ENCODE results near the gene IQCF6.
A peak's percentile ranks its signal among the peaks of the same experiment; 100 is the strongest.
"Not testable (repeated sequence)": the region's sequence is repeated elsewhere in the genome, so short reads cannot be mapped to it uniquely, and the experiment has no call there.

IQCF6 gene

DNA sequence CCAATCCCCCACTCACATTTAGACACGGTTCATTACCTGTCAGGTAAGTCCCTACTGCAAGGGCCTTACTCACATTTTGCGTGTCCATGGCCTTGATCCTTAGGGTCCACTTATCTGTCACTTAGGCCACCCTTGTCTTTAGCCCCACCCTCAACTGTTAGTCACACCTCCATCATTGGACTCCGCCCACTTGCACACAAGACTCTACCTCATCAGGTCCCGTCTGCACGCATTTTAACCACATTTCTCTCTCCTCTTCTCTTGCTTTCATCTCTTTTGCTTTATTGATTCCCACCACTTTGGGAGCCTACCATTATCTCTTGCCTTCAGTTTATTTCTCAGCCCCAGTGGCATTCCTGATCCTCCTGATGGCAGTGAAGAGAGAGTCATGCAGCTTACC, at the start of gene IQCF6:
TSS of gene IQCF6 (minus strand) at position 101 of the 400 bp plus-strand sequence. CDS start at position 88, 13 bp downstream.
- DNase-seq (ENCODE audit: low read depth): no peak

DNA sequence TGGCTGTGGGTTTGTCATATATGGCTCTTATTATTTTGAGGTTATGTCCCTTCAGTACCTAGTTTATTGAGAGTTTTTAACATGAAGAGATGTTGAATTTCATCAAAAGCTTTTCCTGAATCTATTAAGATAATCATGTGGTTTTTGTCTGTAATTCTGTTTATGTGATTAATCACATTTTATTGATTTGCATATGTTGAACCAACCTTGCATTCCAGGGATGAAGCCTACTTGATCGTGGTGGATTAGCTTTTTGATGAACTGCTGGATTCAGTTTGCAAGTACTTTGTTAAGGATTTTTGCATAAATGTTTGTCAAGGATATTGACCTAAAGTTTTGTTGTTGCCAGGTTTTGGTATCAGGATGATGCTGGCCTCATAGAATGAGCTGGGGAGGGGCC, 49.3 kb upstream of the IQCF6 start:
- DNase-seq (ENCODE audit: low read depth): no peak

DNA sequence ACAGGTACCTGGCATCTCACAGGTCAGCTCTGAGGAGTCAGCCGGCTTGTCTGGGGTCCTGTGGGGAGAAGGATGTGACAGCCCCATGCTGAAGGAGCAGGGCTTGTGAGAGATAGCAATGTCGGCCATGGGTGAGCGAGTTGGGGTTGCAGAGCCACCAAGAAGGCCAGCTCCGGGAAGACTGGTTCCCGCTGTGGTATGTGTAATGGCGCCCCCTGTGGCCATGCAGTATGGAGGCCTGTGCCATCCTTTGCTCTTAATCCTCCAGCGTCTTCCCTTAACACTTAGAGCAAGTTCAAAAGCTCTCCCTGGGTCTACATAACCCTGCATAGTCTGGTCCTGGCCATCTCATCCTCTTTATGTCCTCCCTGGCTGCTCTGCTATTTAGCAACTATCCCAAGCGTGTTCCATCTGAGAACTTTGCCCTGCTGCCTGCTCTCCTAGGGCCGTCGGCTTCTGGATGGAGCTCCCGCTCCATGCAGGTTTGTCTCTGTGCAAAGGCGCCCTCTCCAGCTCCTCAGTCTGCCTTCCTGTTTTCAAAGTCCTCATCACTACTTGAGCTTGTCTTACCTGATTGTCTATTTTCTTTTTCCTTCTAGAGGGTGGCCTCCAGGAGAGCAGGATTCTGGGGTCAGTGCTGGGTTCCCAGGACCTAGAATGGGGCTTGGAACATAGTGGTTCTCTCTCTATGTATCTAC, 40.8 kb upstream of the IQCF6 start:
- no peak for DNase-seq (ENCODE audit: low read depth)

DNA sequence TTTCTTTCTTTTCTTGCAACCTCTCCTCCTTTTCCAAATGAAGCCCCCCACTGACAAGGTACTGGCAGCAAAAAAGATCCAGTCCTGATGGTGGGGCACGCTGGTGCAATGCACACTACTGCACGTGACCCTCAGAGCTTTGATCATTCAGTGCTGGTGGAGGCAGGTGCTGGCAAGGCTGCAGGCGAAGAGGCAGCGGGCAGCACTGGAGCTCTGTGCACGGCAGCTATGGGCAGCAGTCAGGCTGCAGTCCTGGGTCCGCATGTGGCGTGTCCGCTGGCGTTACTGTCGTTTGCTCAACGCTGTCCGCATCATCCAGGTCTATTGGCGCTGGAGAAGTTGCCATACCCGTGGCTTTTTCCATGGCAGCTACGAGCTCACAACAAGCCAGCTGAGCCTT, 40.1 kb upstream of the IQCF6 start:
- DNase-seq (ENCODE audit: low read depth): no peak

DNA sequence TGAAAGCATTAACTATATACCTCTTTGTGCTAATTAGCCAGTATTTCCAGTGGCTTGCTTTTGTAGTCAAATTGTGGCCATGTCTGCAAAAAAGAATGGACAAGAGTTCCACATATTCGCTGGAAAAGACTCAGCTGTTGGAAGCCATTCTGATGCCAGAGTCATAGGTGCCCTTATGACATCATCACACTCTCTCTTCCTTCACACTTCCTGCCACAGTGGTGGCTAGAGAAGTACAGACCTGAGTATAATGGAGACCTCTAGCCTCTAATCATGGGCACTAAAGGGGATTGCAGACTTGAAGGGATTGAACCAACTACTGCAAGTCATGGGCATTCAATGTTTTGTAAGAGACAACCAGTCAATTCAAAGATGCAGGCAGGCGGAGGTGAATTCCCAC, 38.3 kb upstream of the IQCF6 start:
- DNase-seq (ENCODE audit: low read depth): no peak

DNA sequence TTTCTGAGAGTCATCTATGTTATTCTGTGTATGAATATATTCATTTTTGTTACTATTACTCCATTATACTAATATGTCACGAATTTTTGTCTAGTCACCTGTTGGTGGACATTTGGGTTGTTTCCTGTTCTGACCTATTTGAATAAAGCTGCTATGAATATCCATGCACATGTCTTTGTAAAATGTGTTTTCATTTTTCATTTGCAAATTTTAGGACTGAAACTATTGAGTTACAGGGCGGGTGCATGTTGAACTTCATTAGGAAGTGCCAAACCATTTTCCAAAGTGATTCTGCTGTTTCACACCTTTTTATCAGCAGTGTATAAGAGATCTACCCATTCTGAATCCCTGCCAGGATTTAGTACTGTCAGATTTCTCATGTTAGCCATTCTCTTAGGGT, 37.7 kb upstream of the IQCF6 start:
- no peak for DNase-seq (ENCODE audit: low read depth)

DNA sequence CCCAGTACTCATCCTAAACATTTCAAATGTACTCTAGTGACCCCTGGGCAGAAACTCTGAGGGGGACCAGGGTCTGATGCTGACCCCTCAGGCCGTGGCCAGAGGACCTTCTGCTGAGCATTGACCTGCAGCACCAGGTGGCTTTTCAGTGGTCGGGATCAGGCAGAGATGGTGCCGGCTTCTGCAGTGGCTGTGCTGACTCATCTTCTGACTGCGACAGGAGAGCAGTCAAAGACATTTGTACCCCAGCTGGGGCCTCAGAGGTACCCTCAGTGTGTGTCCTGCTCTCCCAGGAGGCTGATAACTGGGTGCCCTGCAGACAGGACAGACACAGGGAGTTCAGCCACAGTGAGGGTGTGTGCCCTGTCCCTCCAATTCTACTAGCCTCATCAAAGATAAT, 36.6 kb upstream of the IQCF6 start:
- no peak for DNase-seq (ENCODE audit: low read depth)

DNA sequence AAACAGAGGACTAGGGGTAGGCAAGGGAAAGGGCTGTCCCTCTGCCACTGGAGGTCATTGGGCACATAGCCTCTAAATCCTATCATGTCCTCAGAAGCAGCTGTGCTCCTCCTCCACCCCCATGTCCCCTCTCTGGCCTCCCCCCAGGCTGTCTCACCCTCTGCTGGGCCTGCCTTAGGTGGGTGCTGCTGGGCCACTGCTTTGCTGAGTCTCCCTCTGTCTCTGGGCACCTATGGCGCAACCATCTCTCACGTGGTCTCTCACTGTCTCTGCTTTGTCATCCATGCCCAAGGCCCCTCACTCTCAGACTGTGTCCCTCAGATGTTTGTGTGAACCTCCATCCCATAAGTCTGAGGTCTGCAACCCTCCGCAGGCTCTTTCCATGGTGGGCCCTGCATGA, 35.0 kb upstream of the IQCF6 start:
- no peak for DNase-seq (ENCODE audit: low read depth)

DNA sequence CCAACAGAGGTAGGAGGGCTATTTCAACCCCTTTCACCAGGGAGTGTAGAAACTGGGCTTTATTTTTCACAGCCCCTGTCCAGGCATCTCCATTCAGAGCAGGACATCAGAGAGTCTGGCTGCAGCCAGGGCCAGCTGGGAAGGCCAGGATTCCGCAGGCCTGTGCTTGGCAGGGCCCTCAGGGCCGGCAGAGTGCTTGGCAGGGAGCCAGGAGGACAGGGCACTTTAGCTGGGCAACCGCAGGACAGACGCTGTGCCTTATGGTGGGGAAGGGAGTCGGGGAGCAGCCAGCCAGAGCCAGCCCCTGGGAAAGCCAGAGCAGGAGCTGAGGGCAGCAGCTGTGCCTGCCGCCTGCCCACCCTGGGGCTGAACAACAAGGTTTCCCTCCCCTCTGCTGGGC, 34.5 kb upstream of the IQCF6 start:
- DNase-seq (ENCODE audit: low read depth): no peak

DNA sequence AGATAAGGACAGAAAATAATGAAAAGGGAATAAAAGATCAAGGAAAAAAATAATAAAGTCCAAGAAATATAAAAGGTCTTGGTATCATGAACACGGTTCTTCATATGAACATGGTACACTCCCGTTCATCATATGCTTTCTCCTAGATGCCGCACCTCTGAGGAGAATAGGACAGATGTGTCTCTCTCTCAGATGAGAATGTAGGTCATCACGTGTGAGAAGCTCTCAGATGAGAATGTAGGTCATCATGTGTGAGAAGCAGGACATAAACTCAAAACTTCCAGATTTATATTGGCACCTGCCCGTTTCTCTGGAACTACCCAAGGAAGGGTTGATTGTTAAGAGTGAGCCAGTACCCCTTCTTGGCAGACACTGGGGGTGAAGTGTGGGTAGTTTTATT, 29.9 kb upstream of the IQCF6 start:
- DNase-seq (ENCODE audit: low read depth): no peak

DNA sequence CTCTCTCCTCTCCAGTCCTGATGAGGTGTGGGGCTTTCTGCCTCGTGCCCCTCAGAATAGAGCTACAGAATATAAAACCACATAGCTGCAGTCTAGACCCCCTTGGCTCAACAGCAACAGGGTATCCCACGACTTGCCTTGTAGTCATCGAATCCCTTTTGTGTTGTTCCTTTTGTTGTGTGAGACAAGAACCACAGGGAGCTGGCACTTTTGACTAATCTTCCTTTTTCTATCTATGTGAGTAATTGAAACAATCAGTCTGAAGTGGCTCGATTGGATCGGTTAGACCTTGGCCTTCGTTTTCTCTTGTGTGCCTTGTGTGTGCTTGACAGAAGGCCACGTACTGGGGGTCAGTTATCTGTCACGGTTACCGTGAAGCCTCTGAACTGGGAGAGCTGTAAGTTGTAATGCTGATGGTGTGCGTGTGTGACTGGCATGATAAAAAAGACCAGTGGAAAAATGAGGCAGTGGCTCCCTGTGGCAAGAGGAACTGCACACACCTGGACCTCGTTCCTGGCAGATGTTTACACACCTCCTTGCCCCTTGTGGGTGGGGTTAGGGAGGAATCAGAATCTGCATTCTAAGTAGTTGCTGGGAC, 23.2 kb upstream of the IQCF6 start:
- DNase-seq (ENCODE audit: low read depth): no peak

DNA sequence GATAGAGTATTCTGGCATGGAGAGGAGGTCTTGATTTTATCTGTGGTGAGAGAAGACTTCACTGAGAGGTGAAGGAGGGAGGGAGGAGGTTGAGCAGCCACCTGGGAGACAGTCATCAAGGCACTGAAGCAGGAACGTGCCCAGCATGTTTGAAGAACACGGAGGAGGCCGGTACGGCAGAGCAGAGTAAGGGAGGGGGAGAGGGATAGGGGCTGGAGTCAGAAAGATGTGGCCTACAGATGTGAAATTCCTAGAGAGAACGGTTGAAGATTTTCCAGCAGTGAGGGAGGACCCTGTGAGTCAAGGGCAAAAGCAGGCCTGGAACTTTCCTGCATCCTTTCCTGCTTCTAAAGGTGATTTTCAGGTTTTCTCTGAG, 21.7 kb upstream of the IQCF6 start:
- no peak for DNase-seq (ENCODE audit: low read depth)

DNA sequence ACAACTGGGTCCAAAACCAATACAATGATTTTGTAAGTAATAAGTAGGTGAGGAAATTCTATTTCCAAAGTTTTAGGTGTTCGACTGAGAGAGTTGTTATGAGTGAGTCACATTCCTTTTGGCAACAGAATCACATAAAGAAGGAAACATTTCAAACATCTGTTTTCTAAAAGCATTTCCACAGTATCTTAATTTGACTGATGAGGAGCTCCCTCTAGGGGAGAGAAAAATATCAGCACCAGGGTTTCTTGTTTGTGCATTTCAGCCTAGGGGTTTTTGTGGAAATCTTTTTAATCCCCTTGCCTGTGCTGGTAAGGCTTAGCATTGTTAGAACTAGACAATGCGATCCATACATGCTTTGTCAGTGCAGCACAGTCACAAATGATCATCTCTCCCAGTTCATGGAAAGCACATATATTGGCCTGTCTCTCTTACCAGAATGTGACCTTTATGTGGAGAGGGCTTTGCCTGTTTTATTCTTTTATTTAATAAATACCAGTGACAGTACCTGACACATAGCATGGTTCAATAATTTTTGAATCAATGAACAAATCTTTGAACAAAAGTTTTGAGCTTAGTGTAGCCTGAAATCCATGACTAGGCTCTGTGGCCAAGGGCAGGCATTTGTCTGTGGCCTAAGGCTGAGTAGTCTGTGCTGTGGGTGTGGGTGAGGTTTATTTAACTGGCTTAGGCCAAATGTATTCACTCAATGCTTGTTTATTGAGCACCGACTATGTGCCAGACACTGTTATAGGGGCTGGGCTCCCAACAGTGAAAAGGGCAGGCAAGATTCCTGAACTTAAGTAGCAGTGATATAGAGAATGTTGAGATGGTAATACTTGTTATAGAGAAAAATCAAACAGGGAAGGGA, 21.1 kb upstream of the IQCF6 start:
- DNase-seq (ENCODE audit: low read depth): peak; percentile 5

DNA sequence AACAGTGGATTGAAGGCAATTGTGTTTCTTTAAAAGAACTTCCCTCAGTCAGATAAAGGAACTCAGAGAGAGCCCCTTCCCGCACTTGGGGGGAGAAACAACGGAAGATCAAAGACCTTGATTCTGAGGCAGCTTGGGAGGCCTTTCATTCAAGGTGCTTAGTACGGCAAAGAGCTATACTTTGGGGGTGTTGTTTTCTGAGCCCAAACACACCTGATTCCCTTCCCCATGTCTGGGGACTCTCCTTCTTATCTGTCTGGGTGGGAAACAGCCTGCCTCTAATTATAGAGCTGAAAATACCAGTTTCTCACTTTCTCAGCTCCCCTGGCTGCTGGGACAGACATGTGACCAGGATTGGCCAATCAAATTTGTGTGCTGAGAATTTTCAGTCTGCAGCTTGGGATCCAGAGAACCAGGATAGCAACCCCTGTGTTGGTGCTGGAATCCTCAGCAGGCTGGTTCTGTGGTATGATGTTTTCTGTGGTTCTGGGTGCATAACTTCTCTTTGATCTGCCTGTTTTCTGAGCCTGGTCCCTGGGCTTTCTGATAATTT, 19.4 kb upstream of the IQCF6 start:
- DNase-seq (ENCODE audit: low read depth): no peak

DNA sequence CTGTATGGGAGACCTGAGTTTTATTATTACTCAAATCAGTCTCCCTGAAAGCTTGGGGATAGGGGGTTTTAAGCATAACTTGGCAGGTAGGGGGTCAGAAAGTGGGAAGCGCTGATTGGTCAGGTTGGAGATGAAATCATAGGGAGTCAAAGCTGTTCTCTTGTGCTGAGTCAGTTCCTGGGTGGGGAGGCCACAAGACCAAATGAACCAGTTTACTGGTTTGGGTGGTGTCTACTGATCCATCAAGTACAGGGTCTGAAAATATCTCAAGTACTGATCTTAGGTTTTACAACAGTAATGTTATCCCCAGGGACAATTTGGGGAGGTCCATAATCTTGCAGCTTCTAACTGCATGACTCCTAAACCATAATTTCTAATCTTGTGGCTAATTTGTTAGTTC, 17.8 kb upstream of the IQCF6 start:
- no peak for DNase-seq (ENCODE audit: low read depth)

DNA sequence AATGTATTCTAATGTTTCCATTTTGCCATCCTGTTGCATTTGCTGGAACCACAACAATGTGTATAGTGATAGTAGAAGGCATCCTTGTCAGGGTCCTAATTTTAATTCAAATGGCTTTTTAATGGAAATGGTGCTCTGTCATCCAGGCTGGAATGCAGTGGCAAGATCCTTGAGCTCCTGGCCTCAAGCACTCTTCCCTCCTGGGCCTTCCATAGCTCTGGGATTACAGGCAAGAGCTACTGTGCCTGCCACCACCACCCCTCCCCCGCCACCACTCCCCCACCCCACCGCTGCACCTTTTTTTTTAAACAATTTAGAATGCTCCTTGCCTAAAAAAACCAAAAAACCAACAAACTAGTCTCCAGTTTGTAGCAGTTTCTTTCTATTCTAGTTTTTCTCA, 15.2 kb upstream of the IQCF6 start:
- no peak for DNase-seq (ENCODE audit: low read depth)

DNA sequence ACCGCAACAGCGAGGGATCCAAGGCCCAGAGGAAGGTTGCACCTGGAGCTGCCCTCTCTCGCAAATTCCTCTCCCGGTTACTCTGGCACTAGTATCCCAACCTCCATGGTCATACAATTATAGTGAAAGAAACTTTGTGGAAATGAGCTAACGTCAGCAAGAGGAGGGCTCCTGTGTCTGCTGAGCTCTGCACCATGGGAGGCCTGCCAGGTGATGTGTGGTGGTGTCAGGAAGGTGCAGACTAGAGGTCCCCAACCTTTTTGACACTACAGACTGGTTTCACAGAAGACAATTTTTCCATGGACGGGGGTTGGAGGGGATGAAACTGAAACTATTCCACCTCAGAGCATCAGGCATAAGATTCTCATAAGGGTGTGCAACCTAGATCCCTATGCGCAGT, 13.2 kb upstream of the IQCF6 start:
- DNase-seq (ENCODE audit: low read depth): no peak

DNA sequence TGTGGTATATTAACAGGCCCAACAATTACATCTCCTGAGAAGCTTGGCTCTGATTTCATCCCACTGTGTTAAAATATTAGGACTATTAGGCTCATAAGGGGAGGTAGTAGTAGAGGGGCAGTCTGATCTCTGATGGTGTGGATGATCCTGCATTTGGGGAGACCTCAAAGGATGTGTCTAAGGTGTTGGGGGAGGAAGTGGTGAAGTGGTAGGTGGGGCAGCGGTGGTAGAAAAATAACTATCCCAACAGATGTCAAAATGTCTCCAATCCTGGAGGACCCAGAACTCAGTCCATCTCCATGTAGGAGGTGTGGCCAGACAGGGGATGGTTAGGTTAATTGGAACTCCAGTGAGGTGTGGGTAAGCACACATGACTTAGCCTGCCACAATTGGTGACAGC, 10.4 kb upstream of the IQCF6 start:
- no peak for DNase-seq (ENCODE audit: low read depth)

DNA sequence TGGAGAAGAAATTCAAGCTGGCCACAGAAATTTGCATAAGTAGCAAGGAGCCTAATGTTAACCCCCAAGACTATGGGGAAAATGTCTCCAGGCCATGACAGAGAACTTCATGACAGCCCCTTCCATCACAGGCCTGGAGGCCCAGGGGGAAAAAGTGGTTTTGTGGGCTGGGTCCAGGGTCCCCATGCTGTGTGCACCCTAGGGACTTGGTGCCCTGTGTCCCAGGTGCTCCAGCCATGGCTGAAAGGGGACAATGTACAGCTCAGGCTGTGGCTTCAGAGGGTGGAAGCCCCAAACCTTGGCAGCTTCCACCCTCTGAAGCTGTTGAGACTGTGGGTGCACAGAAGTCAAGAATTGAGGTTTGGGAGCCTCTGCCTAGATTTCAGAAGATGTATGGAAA, 8.5 kb upstream of the IQCF6 start:
- DNase-seq (ENCODE audit: low read depth): not testable (repeated sequence)

DNA sequence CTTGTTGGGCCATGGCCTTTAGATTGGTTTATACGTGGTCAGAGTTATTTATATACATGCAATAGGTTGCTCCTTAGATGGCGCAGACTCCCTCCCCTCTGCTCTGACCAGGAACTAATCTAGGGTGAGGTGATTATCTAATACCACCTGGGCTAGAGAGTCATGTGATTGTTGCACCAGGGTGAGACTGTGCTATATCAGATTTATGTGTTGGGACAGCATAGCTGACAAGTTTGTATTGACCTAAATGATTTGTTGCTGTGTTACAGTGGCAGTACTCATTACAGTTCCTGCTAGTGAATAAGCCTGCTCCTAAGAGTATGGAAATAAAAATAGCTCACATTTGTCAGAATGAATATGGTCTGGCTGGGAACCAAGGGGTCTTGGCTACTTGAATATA, 7.2 kb upstream of the IQCF6 start:
- DNase-seq (ENCODE audit: low read depth): no peak

DNA sequence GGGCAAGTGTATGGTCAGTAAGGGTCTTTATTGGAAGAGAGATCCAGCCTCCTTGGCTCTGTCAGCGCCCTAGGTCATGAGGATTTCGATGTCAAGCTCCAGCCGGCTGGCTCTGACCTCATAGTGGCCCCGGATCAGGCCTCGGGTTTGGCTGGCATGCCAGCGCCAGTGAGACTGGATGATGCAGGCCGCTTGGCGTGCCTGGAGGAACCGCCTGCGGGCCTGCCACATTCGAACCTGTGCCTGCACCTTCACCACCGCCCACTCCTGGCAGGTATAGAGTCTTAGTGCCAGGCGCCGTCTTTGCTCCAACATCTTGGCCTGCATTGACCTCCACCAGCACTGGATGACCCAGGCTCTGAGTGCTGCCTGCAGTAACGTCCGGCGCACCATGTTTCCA, 483 bp downstream of the IQCF6 start:
- DNase-seq (ENCODE audit: low read depth): no peak

DNA sequence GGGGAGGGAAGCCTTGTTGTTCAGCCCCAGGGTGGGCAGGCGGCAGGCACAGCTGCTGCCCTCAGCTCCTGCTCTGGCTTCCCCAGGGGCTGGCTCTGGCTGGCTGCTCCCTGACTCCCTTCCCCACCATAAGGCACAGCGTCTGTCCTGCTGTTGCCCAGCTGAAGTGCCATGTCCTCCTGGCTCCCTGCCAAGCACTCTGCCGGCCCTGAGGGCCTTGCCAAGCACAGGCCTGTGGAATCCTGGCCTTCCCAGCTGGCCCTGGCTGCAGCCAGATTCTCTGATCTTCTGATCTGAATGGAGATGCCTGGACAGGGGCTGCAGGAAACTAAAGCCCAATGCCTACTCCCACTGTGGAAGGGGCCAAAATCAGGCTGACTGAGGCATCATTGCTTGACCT, 1.1 kb downstream of the IQCF6 start:
- DNase-seq (ENCODE audit: low read depth): no peak

DNA sequence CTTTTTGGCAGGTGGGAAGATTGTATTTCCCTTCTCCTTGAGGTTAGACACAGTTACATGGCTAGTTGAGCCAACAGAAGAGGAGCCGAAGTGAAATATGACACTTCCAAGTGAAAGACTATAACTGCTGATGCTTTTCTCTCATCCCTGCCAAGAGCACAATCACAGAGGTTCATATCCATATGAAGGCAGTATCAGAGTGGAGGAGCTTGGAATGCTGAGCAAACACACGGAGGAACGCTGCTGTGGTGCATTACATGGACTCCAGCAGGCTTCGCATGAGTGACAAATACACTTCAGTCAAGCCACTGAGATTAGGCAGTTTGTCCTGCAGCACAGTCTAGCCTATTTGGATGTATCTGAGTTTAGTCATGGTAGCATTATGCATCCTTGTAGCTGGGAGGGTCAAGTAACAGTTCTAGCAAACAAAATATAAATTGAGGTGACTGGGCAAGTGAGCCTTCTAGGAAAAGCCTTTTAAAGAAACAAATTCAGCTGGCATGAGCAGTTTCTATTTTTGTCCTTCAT, 5.4 kb downstream of the IQCF6 start:
- DNase-seq (ENCODE audit: low read depth): no peak

All from activated gamma-delta T cell treated with anti-CD3 and anti-CD28 coated beads, Interleukin-2, amount 50 U/mL, for 16 hours (primary cell).